Esophagus muscularis mucosa (tissue), 4 donors: ENCODE measurements around the gene FBXL7. TPM values are rescaled to one million over a fixed set of nuclear protein-coding genes. Genes with fewer than 3 reads are reported as not detected.

Experiments
- DNase-seq: peaks from one replicate; pipeline ENCODE4 v3.0.0-alpha.2; 2017; ENCODE audit errors: extremely low spot score
- H3K27ac ChIP-seq, 4 donors: fragments of 200-600 bp; sonication (generic); replicated peaks in 1 of 4; 1 replicate in 3 of 4; 2 replicates in 1 of 4; pipeline ENCODE4 v1.5.1; 2016 to 2019; ENCODE audit warnings: mild to moderate bottlenecking in 1 of 4
- H3K27me3 ChIP-seq, 4 donors: fragments of 200-600 bp; sonication (generic); one replicate each; pipeline versions ENCODE4 v1.5.1 to v1.6.0; 2016 to 2019
- H3K36me3 ChIP-seq, 4 donors: fragments of 200-600 bp; sonication (generic); one replicate each; pipeline ENCODE4 v1.5.1; 2016 to 2019
- H3K4me1 ChIP-seq, 4 donors: fragments of 200-600 bp; sonication (generic); one replicate each; pipeline ENCODE4 v1.5.1; 2016 to 2019
- H3K4me3 ChIP-seq, 4 donors: fragments of 200-600 bp; sonication (generic); 1 replicate in 2 of 4; 2 replicates in 2 of 4; pipeline ENCODE4 v1.5.1; 2016 to 2019; ENCODE audit warnings: mild to moderate bottlenecking in 4 of 4, moderate library complexity in 1 of 4
- H3K9me3 ChIP-seq, 4 donors: fragments of 200-600 bp; sonication (generic); 1 replicate in 3 of 4; 2 replicates in 1 of 4; pipeline ENCODE4 v1.5.1; 2016 to 2019
- CTCF ChIP-seq, 3 experiments: fragments of 200-600 bp in 2 of 3; fragments of 450-650 bp in 1 of 3; sonication (generic) in 2 of 3; IDR thresholded peaks; one replicate each; pipeline ENCODE4 v1.5.1; 2017 to 2019; ENCODE audit warnings: antibody characterized with exemption in 3 of 3, mild to moderate bottlenecking in 2 of 3, moderate library complexity in 1 of 3
- EP300 ChIP-seq: sonication (generic); formaldehyde crosslinking; IDR thresholded peaks from one replicate; pipeline ENCODE4 v1.6.1; 2017; ENCODE audit warnings: antibody characterized with exemption
- POLR2A ChIP-seq: fragments of 450-650 bp; IDR thresholded peaks from one replicate; pipeline ENCODE4 v1.6.1; 2017; ENCODE audit warnings: antibody characterized with exemption, moderate library complexity, mild to moderate bottlenecking, low read depth
- POLR2AphosphoS5 ChIP-seq, 2 donors: sonication (generic); formaldehyde crosslinking; IDR thresholded peaks; one replicate each; pipeline ENCODE4 v1.6.1; 2017; ENCODE audit warnings: antibody characterized with exemption in 2 of 2
- WGBS: methylation state at CpG from one replicate; pipeline ENCODE4 v1.1.5; 2018; 5-methylcytosine and 5-hydroxymethylcytosine counted together
- intact Hi-C: fragments of 100-400 bp; cut with DNase I; formaldehyde crosslinking; loops from one replicate; pipeline ENCODE4 v1.15.1; 2023
- total RNA-seq, 4 donors: library from RNA; depleted of rRNA; stranded (reverse); fragments of >200 nt; gene quantifications; one replicate each; pipeline versions ENCODE4 v1.1.0 to v1.2.1, GENCODE V29; 2016

The FBXL7 gene
- total RNA-seq, 4 donors from 2014 or later, result 25.7 to 37.7 (median 27.6) TPM

GRCh38 chr5:15844871-15845270 is 344.9 kb downstream of the FBXL7 start:
- H3K27ac ChIP-seq, result no peak overlapping the region
- no peaks in the 10 kb centered on the region for H3K9me3 ChIP-seq
- no peaks in the 10 kb centered on the region for H3K36me3 ChIP-seq
- 98% methylated on average over 3 of the region's 3 CpGs for WGBS
- H3K4me1 ChIP-seq, result no peaks in the 10 kb centered on the region
- intact Hi-C loops, result no loop called here
- H3K4me3 ChIP-seq, result no peak overlapping the region
- DNase-seq, result no peak
- TF ChIP-seq CTCF (IDR thresholded peaks at IDR 0.05), result no peak
- TF ChIP-seq EP300, result no peak
- TF ChIP-seq POLR2A, result no peak
- no peak for TF ChIP-seq POLR2AphosphoS5 (IDR thresholded peaks at IDR 0.05)
- no peaks in the 10 kb centered on the region for H3K27me3 ChIP-seq

GRCh38 chr5:15850536-15850935 is 350.6 kb downstream of the FBXL7 start:
- intact Hi-C loops, result no loop called here
- no peak overlapping the region for H3K4me3 ChIP-seq
- H3K27me3 ChIP-seq, result no peaks in the 10 kb centered on the region
- TF ChIP-seq POLR2A (no peak), POLR2AphosphoS5 (IDR thresholded peaks at IDR 0.05) (no peak), CTCF (IDR thresholded peaks at IDR 0.05) (no peak), EP300 (no peak)
- no peaks in the 10 kb centered on the region for H3K36me3 ChIP-seq
- no peak overlapping the region for H3K27ac ChIP-seq
- no peaks in the 10 kb centered on the region for H3K9me3 ChIP-seq
- WGBS, result 63% methylated on average over 5 of the region's 5 CpGs
- no peak for DNase-seq
- peaks cover 8 to 16% (median 13%) of the 10 kb centered on the region in 4 donors for H3K4me1 ChIP-seq

- H3K4me3 ChIP-seq, result no peak overlapping the region
- no peak overlapping the region for H3K27ac ChIP-seq
- H3K27me3 ChIP-seq, result no peaks in the 10 kb centered on the region
- no peak for TF ChIP-seq CTCF (IDR thresholded peaks at IDR 0.05)
- no peak for TF ChIP-seq POLR2A
- no peak for TF ChIP-seq EP300
- TF ChIP-seq POLR2AphosphoS5 (IDR thresholded peaks at IDR 0.05), result no peak
- intact Hi-C loops, result no loop called here
- peaks cover 8 to 16% (median 13%) of the 10 kb centered on the region in 4 donors for H3K4me1 ChIP-seq
- no peak for DNase-seq
- WGBS, result 37% methylated on average over 6 of the region's 6 CpGs
- no peaks in the 10 kb centered on the region for H3K36me3 ChIP-seq
- no peaks in the 10 kb centered on the region for H3K9me3 ChIP-seq
Measured at GRCh38 chr5:15850939-15851341, 351.0 kb downstream of the FBXL7 start.

- no peaks in the 10 kb centered on the region for H3K9me3 ChIP-seq
- H3K27ac ChIP-seq, result no peak overlapping the region
- no peak overlapping the region for H3K4me3 ChIP-seq
- no peaks in the 10 kb centered on the region for H3K27me3 ChIP-seq
- intact Hi-C loops, result no loop called here
- TF ChIP-seq POLR2A, result no peak
- no peak for TF ChIP-seq POLR2AphosphoS5 (IDR thresholded peaks at IDR 0.05)
- TF ChIP-seq EP300, result no peak
- no peak for TF ChIP-seq CTCF (IDR thresholded peaks at IDR 0.05)
- WGBS, result 72% methylated on average over 3 of the region's 3 CpGs
- no peak for DNase-seq
- H3K36me3 ChIP-seq, result no peaks in the 10 kb centered on the region
- H3K4me1 ChIP-seq, result peaks cover 8 to 16% (median 13%) of the 10 kb centered on the region in 4 donors
Measured at GRCh38 chr5:15852217-15852616, 352.2 kb downstream of the FBXL7 start.

- Histone ChIP-seq H3K36me3 (no peaks in the 10 kb centered on the region), H3K27ac (no peak overlapping the region), H3K4me3 (no peak overlapping the region), H3K9me3 (no peaks in the 10 kb centered on the region), H3K27me3 (no peaks in the 10 kb centered on the region), H3K4me1 (peaks cover 8 to 16% (median 13%) of the 10 kb centered on the region in 4 donors)
- TF ChIP-seq POLR2A (no peak), POLR2AphosphoS5 (IDR thresholded peaks at IDR 0.05) (no peak), CTCF (IDR thresholded peaks at IDR 0.05) (no peak), EP300 (no peak)
- WGBS, result 90% methylated on average over 1 of the region's 1 CpG
- intact Hi-C loops, result no loop called here
- no peak for DNase-seq
Measured at GRCh38 chr5:15852949-15853348, 353.0 kb downstream of the FBXL7 start.
